Osteoblast (primary cell): ENCODE results near the gene PRMT9. TPM values are rescaled to one million over a fixed set of nuclear protein-coding genes. Genes with fewer than 3 reads are reported as not detected.

ENCODE experiments used
- DNase-seq: peaks from one replicate; pipeline ENCODE4 v3.0.0; 2011; ENCODE audit warnings: low spot score, mixed read lengths; ENCODE audit not compliant: insufficient read length; ENCODE audit errors: missing footprints
- H2AFZ ChIP-seq: 2 replicates; pipeline ENCODE4 v1.6.0; 2011; ENCODE audit warnings: mild to moderate bottlenecking, low read length
- H3K27ac ChIP-seq: 2 replicates; pipeline ENCODE4 v1.5.1; 2011; ENCODE audit warnings: mild to moderate bottlenecking, low read depth, low read length, moderate library complexity
- H3K27me3 ChIP-seq: 2 replicates; pipeline ENCODE4 v1.6.0; 2012; ENCODE audit warnings: mild to moderate bottlenecking, control low read depth, inconsistent platforms, low read length, moderate library complexity; ENCODE audit not compliant: insufficient read depth
- H3K36me3 ChIP-seq: 2 replicates; pipeline ENCODE4 v1.5.1; 2011; ENCODE audit warnings: mild to moderate bottlenecking, low read length, control low read depth, moderate library complexity; ENCODE audit not compliant: insufficient read depth
- H3K4me1 ChIP-seq: 2 replicates; pipeline ENCODE4 v1.5.1; 2011; ENCODE audit warnings: mild to moderate bottlenecking, low read length, control low read depth, moderate library complexity; ENCODE audit not compliant: insufficient read depth
- H3K4me2 ChIP-seq: 2 replicates; pipeline ENCODE4 v1.6.0; 2011; ENCODE audit warnings: mild to moderate bottlenecking, low read length; ENCODE audit not compliant: insufficient read depth
- H3K4me3 ChIP-seq: fragments of 200-600 bp; sonication (generic); 3 replicates; pipeline ENCODE4 v1.5.1; 2012; ENCODE audit warnings: mild to moderate bottlenecking, low read length, inconsistent platforms; ENCODE audit not compliant: insufficient read depth
- H3K79me2 ChIP-seq: 2 replicates; pipeline ENCODE4 v1.6.0; 2012; ENCODE audit warnings: mild to moderate bottlenecking, low read length, control low read depth, inconsistent platforms; ENCODE audit not compliant: insufficient read depth
- H3K9me3 ChIP-seq: 2 replicates; pipeline ENCODE4 v1.5.1; 2011; ENCODE audit warnings: low read depth, low read length, control low read depth
- H4K20me1 ChIP-seq: 2 replicates; pipeline ENCODE4 v1.6.0; 2012; ENCODE audit warnings: mild to moderate bottlenecking, low read length, control low read depth; ENCODE audit not compliant: insufficient read depth
- CTCF ChIP-seq: IDR thresholded peaks from 2 replicates; pipeline ENCODE4 v1.5.1; 2011; ENCODE audit warnings: mild to moderate bottlenecking, low read depth, low read length, moderate library complexity; ENCODE audit errors: extremely low read depth
- total RNA-seq: library from RNA; depleted of rRNA; stranded (reverse); fragments of >200 nt; gene quantifications from 2 replicates; pipeline ENCODE4 v1.2.3, GENCODE V29; 2012

PRMT9 gene
- total RNA-seq, 1 donor, result 9.0 TPM

GRCh38 chr4:147639388-147639787, 44.6 kb downstream of the PRMT9 start:
- no peak overlapping the region for H2AFZ ChIP-seq
- no peak overlapping the region for H3K27ac ChIP-seq
- H3K4me2 ChIP-seq, result no peak overlapping the region
- no peak for TF ChIP-seq CTCF
- no peaks in the 10 kb centered on the region for H4K20me1 ChIP-seq
- peaks cover 17% of the 10 kb centered on the region for H3K36me3 ChIP-seq
- no peaks in the 10 kb centered on the region for H3K4me1 ChIP-seq
- no peaks in the 10 kb centered on the region for H3K9me3 ChIP-seq
- H3K79me2 ChIP-seq, result peaks cover 5% of the 10 kb centered on the region
- H3K27me3 ChIP-seq, result no peaks in the 10 kb centered on the region
- no peak for DNase-seq
- no peak overlapping the region for H3K4me3 ChIP-seq

- TF ChIP-seq CTCF, result no peak
- Histone ChIP-seq H2AFZ (no peak overlapping the region), H3K4me3 (no peak overlapping the region), H3K27me3 (no peaks in the 10 kb centered on the region), H4K20me1 (no peaks in the 10 kb centered on the region), H3K9me3 (no peaks in the 10 kb centered on the region), H3K4me2 (no peak overlapping the region), H3K4me1 (no peaks in the 10 kb centered on the region), H3K79me2 (peaks cover 5% of the 10 kb centered on the region), H3K27ac (no peak overlapping the region), H3K36me3 (peaks cover 21% of the 10 kb centered on the region)
- no peak for DNase-seq
These were observed 45.0 kb downstream of the PRMT9 start for GRCh38 chr4:147638942-147639341.

- no peak for DNase-seq
- Histone ChIP-seq H3K9me3 (no peaks in the 10 kb centered on the region), H3K27me3 (no peaks in the 10 kb centered on the region), H4K20me1 (no peaks in the 10 kb centered on the region), H3K4me1 (no peaks in the 10 kb centered on the region), H3K4me2 (no peak overlapping the region), H3K79me2 (no peaks in the 10 kb centered on the region), H3K27ac (no peak overlapping the region), H3K4me3 (no peak overlapping the region), H3K36me3 (peaks cover 25% of the 10 kb centered on the region), H2AFZ (no peak overlapping the region)
- no peak for TF ChIP-seq CTCF
These were observed 45.6 kb downstream of the PRMT9 start for GRCh38 chr4:147638365-147638764.

GRCh38 chr4:147635348-147635747, 48.6 kb downstream of the PRMT9 start:
- H3K4me3 ChIP-seq, result no peak overlapping the region
- peaks cover 34% of the 10 kb centered on the region for H3K36me3 ChIP-seq
- H3K9me3 ChIP-seq, result no peaks in the 10 kb centered on the region
- DNase-seq, result no peak
- H3K4me2 ChIP-seq, result no peak overlapping the region
- no peak for TF ChIP-seq CTCF
- H2AFZ ChIP-seq, result no peak overlapping the region
- H3K27ac ChIP-seq, result no peak overlapping the region
- no peaks in the 10 kb centered on the region for H3K27me3 ChIP-seq
- no peaks in the 10 kb centered on the region for H3K4me1 ChIP-seq
- H4K20me1 ChIP-seq, result no peaks in the 10 kb centered on the region
- no peaks in the 10 kb centered on the region for H3K79me2 ChIP-seq
